Cardiac muscle cell (in vitro differentiated cells and primary cell): ENCODE results near the gene PES1. TPM values are rescaled to one million over a fixed set of nuclear protein-coding genes. Genes with fewer than 3 reads are reported as not detected.

Experiments used
- DNase-seq, 2 donors: peaks; one replicate each; pipeline versions ENCODE4 v3.0.0 to v3.0.0-alpha.2; 2010 to 2017; ENCODE audit warnings: low read depth in 1 of 2, low spot score in 1 of 2
- H3K27ac ChIP-seq: fragments of 200-600 bp; sonication (generic); 2 replicates; pipeline ENCODE4 v1.5.1; 2016
- H3K27me3 ChIP-seq: fragments of 200-600 bp; sonication (generic); 2 replicates; pipeline ENCODE4 v1.6.0; 2016; ENCODE audit warnings: control low read depth
- H3K36me3 ChIP-seq: fragments of 200-600 bp; sonication (generic); 2 replicates; pipeline ENCODE4 v1.5.1; 2016; ENCODE audit warnings: control low read depth
- H3K4me1 ChIP-seq: fragments of 200-600 bp; sonication (generic); 2 replicates; pipeline ENCODE4 v1.8.1; 2017; ENCODE audit warnings: low read depth, mild to moderate bottlenecking, mixed run types
- H3K4me3 ChIP-seq: fragments of 200-600 bp; sonication (generic); 2 replicates; pipeline ENCODE4 v1.5.1; 2016; ENCODE audit warnings: mild to moderate bottlenecking
- H3K9me3 ChIP-seq: fragments of 200-600 bp; sonication (generic); 2 replicates; pipeline ENCODE4 v1.5.1; 2017; ENCODE audit warnings: low read depth, mild to moderate bottlenecking, control low read depth
- CTCF ChIP-seq: IDR thresholded peaks from 2 replicates; pipeline ENCODE4 v1.5.1; 2012; ENCODE audit warnings: low read depth, mild to moderate bottlenecking, low read length
- polyA plus RNA-seq: library from polyadenylated mRNA; unstranded; fragments of >200 nt; fragmentation: Nextera tagmentation; extraction: Ambion mirVana; gene quantifications from 2 replicates; pipeline ENCODE4 v1.2.1, GENCODE V29; 2016
- total RNA-seq: library from RNA; depleted of rRNA; stranded (reverse); fragments of >200 nt; gene quantifications from 2 replicates; pipeline ENCODE4 v1.2.3, GENCODE V29; 2016

PES1 gene
- total and polyA plus RNA-seq, 2 experiments from 2014 or later = 49.1 to 57.7 TPM

- no peak for TF ChIP-seq CTCF
- Histone ChIP-seq H3K4me3 (no peak overlapping the region), H3K27ac (no peak overlapping the region), H3K36me3 (no peaks in the 10 kb centered on the region), H3K9me3 (no peaks in the 10 kb centered on the region), H3K27me3 (no peaks in the 10 kb centered on the region), H3K4me1 (no peaks in the 10 kb centered on the region)
- no peak for DNase-seq
These were observed 26.1 kb upstream of the PES1 start for GRCh38 chr22:30617819-30618218.

GRCh38 chr22:30615543-30615954 is 23.8 kb upstream of the PES1 start:
- Histone ChIP-seq H3K4me1 (no peaks in the 10 kb centered on the region), H3K27me3 (no peaks in the 10 kb centered on the region), H3K36me3 (no peaks in the 10 kb centered on the region), H3K9me3 (no peaks in the 10 kb centered on the region), H3K27ac (no peak overlapping the region), H3K4me3 (no peak overlapping the region)
- no peak for TF ChIP-seq CTCF
- no peak for DNase-seq

GRCh38 chr22:30614879-30615278 is 23.2 kb upstream of the PES1 start:
- DNase-seq = no peak
- H3K36me3 ChIP-seq = no peaks in the 10 kb centered on the region
- H3K4me1 ChIP-seq = no peaks in the 10 kb centered on the region
- no peak for TF ChIP-seq CTCF
- no peak overlapping the region for H3K27ac ChIP-seq
- no peaks in the 10 kb centered on the region for H3K9me3 ChIP-seq
- no peaks in the 10 kb centered on the region for H3K27me3 ChIP-seq
- no peak overlapping the region for H3K4me3 ChIP-seq

GRCh38 chr22:30614268-30614667 is 22.6 kb upstream of the PES1 start:
- Histone ChIP-seq H3K4me1 (no peaks in the 10 kb centered on the region), H3K36me3 (no peaks in the 10 kb centered on the region), H3K27ac (no peak overlapping the region), H3K9me3 (no peaks in the 10 kb centered on the region), H3K4me3 (no peak overlapping the region), H3K27me3 (no peaks in the 10 kb centered on the region)
- no peak for TF ChIP-seq CTCF
- no peak for DNase-seq

GRCh38 chr22:30612789-30613188 is 21.1 kb upstream of the PES1 start:
- Histone ChIP-seq H3K4me1 (peaks cover 2% of the 10 kb centered on the region), H3K27me3 (no peaks in the 10 kb centered on the region), H3K9me3 (no peaks in the 10 kb centered on the region), H3K27ac (no peak overlapping the region), H3K4me3 (no peak overlapping the region), H3K36me3 (no peaks in the 10 kb centered on the region)
- no peak for DNase-seq
- no peak for TF ChIP-seq CTCF

GRCh38 chr22:30611197-30611596 is 19.5 kb upstream of the PES1 start:
- no peak overlapping the region for H3K27ac ChIP-seq
- no peaks in the 10 kb centered on the region for H3K9me3 ChIP-seq
- no peaks in the 10 kb centered on the region for H3K36me3 ChIP-seq
- no peak for DNase-seq
- peaks cover 11% of the 10 kb centered on the region for H3K4me1 ChIP-seq
- H3K27me3 ChIP-seq = no peaks in the 10 kb centered on the region
- no peak overlapping the region for H3K4me3 ChIP-seq
- no peak for TF ChIP-seq CTCF
